Effector memory CD8-positive, alpha-beta T cell (primary cell): ENCODE data around the gene CHST15.

Experiments used
- ATAC-seq: fragments of 150-1000 bp; cut with Tn5 transposase; replicated peaks from 2 replicates; pipeline ENCODE4 v1.10.0; 2021; ENCODE audit warnings: mild to moderate bottlenecking, moderate library complexity
- DNase-seq, 3 experiments: peaks; one replicate each; pipeline ENCODE4 v3.0.0; 2021
- H3K27ac Mint-ChIP-seq, 2 donors: one replicate each; pipeline ENCODE4 v1.8.0; 2022; ENCODE audit warnings: mild to moderate bottlenecking in 2 of 2, mixed read lengths in 2 of 2, moderate library complexity in 2 of 2
- H3K27me3 Mint-ChIP-seq, 2 donors: one replicate each; pipeline ENCODE4 v1.8.0; 2022; ENCODE audit warnings: mixed read lengths in 2 of 2
- H3K36me3 Mint-ChIP-seq: one replicate; pipeline ENCODE4 v1.8.0; 2022; ENCODE audit warnings: mild to moderate bottlenecking, moderate library complexity, mixed read lengths; ENCODE audit not compliant: insufficient read depth
- H3K4me1 Mint-ChIP-seq, 2 donors: one replicate each; pipeline ENCODE4 v1.8.0; 2022; ENCODE audit warnings: low read depth in 2 of 2, mixed read lengths in 2 of 2
- H3K4me3 Mint-ChIP-seq, 2 donors: one replicate each; pipeline ENCODE4 v1.8.0; 2022; ENCODE audit warnings: mild to moderate bottlenecking in 2 of 2, mixed read lengths in 2 of 2, moderate library complexity in 2 of 2
- H3K9me3 Mint-ChIP-seq, 2 donors: one replicate each; pipeline ENCODE4 v1.8.0; 2022; ENCODE audit warnings: mixed read lengths in 2 of 2

Gene CHST15

GRCh38 chr10:123994417-123995081 is 98.8 kb downstream of the CHST15 start:
- no peak overlapping the region for H3K27ac Mint-ChIP-seq

DNA sequence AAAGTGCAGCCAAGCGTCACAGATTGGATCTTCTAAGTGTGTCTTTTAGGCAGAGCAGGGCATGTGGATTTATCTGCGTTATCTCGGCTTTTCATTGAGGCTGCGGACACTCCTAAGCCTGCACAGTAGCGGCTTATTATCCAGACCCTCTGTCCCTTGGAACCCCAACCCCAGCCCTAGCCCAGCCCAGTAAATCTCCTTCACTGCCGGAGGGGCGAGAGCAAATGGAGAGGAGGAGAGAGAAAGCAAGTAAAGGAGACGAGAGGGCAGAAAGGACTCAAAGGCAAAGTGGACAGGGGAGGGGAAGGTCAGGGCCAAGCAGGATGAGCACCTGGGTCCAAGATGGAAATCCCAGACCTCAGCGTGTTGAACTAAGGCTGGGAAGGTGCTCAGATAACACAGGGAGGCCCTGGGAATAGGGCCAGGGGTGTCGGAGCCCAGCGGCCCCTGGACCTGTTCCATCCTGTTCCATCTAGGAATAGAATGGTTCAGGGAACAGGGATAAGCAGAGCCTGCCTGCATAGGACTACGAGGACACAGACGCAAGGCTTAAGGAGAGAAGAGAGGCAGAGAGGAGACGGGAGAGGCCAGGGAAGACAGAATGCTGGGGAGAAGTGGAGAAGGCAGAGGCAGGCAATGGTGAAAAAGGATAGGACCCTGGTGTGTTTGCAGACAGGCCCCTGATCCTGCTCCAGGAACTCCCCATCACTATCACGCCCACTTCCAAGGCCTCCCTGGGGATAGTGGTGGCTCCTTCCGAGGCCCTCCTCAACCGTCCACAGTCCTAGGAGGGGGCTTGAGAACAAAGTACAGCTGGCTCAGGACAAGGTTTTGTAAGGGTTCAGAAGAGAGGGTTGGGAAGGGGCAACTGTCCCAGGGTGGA is 99.6 kb downstream of the CHST15 start:
- Mint-ChIP-seq H3K9me3 (no peaks in the 10 kb centered on the region), H3K36me3 (no peaks in the 10 kb centered on the region), H3K27ac (no peak overlapping the region), H3K4me3 (peak overlapping the region; percentile 45 to 73), H3K27me3 (peaks cover 83 to 100% of the 10 kb centered on the region in 2 donors), H3K4me1 (peaks cover 13 to 15% of the 10 kb centered on the region in 2 donors)
- no peak for DNase-seq
- ATAC-seq: no peak

More at GRCh38 chr10:123994417-123995081, 98.8 kb downstream of the CHST15 start:
- ATAC-seq (peak; percentile 80), DNase-seq (peak; percentile 68 to 73 (median 73))
- no peaks in the 10 kb centered on the region for H3K9me3 Mint-ChIP-seq
- H3K4me3 Mint-ChIP-seq: peak overlapping the region; percentile 33 to 73
- H3K36me3 Mint-ChIP-seq: no peaks in the 10 kb centered on the region
- peaks cover 13 to 15% of the 10 kb centered on the region in 2 donors for H3K4me1 Mint-ChIP-seq
- H3K27me3 Mint-ChIP-seq: peaks cover 83 to 100% of the 10 kb centered on the region in 2 donors

DNA sequence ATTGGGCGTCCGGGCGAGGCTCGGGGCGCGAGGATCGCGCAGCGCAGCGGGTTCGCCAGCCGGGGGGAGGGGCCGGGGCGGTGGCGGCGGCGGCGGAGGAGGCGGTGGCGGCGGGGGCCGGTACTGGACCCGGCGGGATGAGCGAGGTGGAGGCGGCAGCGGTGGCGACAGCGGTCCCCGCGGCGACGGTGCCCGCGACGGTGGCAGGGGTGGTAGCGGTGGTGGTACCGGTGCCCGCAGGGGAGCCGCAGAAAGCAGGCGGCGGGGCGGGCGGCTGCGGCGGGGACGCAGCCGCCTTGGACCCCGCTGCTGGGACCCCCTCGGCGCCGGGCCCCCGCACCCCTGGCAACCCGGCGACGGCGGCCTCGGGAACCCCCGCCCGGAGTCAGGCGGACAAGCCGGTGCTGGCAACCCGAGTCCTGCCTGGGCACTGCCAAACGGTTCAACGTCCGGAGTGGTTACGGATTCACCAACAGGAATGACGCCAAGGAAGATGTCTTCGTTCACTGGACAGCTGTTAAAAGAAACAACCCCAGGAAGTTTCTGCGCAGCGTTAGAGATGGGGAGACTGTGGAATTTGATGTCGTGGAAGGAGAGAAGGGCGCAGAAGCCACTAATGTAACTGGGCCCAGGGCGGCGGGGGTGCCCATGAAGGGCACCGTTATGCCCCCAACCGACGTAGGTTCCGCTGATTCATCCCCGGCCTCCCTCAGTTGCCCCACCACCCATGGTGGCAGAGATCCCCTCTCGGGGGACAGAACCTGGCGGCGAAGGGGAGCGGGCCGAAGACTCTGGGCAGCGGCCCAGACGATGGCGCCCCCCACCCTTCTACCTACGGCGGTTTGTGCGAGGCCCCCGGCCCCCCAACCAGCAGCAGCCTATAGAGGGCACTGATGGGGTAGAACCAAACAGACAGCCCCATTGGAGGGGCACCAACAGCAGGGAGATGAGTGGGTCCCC is 101.5 kb downstream of the CHST15 start:
- H3K9me3 Mint-ChIP-seq: no peaks in the 10 kb centered on the region
- DNase-seq (no peak), ATAC-seq (no peak)
- H3K4me1 Mint-ChIP-seq: peaks cover 13 to 15% of the 10 kb centered on the region in 2 donors
- H3K27ac Mint-ChIP-seq: no peak overlapping the region
- H3K27me3 Mint-ChIP-seq: peaks cover 69 to 89% of the 10 kb centered on the region in 2 donors
- H3K36me3 Mint-ChIP-seq: no peaks in the 10 kb centered on the region
- H3K4me3 Mint-ChIP-seq: peak overlapping the region in 1 of 2 donors; percentile 47

DNA sequence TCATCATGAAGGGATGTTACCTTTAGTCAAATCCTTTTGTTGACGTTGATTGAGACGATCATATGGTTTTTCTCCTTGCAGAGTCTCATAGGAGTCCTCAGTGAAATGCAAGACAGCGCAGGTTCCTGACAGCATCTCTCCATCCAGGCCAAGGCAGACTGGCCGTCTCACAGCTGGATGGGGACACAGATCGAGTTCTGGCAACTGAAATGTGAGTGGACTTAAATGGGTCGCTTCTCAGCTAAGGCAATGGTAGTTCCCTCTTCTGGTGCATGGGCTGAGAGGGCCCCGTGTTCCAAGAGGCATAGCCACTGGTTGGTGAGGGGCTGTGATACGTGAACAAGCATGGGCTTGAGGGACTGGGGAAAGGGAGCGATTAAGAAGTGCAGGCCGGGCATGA is 102.5 kb downstream of the CHST15 start:
- Mint-ChIP-seq H3K4me3 (no peak overlapping the region), H3K36me3 (no peaks in the 10 kb centered on the region), H3K27ac (no peak overlapping the region), H3K4me1 (peaks cover 13 to 15% of the 10 kb centered on the region in 2 donors), H3K27me3 (peaks cover 60 to 79% of the 10 kb centered on the region in 2 donors), H3K9me3 (no peaks in the 10 kb centered on the region)
- ATAC-seq: no peak
- no peak for DNase-seq

DNA sequence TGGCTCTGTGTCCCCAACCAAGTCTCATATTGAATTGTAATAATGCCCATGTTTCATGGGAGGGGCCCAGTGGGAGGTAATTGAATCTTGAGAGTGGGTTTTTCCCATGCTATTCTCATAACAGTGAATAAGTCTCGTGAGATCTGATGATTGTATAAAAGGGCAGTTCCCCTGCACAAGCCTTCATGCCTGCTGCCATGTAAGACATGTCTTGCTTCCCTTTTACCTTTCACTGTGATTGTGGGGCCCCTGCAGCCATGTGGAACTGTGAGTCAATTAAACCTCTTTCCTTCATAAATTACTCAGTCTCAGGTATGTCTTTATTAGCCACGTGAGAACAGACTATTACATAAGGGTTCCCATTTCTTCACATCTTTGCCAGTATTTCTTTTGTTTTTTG is 104.7 kb downstream of the CHST15 start:
- Mint-ChIP-seq H3K27me3 (peaks cover 44 to 57% of the 10 kb centered on the region in 2 donors), H3K9me3 (no peaks in the 10 kb centered on the region)
- no peak for ATAC-seq

DNA sequence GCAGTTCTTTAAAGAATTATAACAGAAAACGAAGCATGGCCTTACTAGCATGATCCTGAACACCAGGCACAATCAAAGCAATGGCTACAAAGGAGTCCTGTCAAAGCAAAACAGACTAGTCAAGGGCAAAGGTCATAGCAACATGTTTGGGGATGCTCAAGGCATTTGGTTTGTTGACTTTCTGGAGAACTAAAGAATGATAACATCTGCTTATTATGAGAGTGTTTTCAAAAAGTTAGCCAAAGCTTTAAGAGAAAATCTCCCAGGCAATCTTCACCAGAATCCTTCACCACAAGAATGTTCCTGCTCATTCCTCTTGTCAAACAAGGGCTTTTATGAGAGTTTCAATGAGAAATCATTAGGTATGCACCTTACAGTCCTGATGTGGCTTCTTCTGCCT is 106.7 kb downstream of the CHST15 start:
- ATAC-seq (no peak), DNase-seq (no peak)
- Mint-ChIP-seq H3K27me3 (peaks cover 37 to 52% of the 10 kb centered on the region in 2 donors), H3K4me1 (no peaks in the 10 kb centered on the region), H3K4me3 (no peak overlapping the region), H3K27ac (no peak overlapping the region), H3K36me3 (no peaks in the 10 kb centered on the region), H3K9me3 (no peaks in the 10 kb centered on the region)

More for the DNA sequence above, 104.7 kb downstream of the CHST15 start:
- Mint-ChIP-seq H3K36me3 (no peaks in the 10 kb centered on the region), H3K27ac (no peak overlapping the region), H3K4me1 (peaks cover 0 to under 1% of the 10 kb centered on the region in 2 donors), H3K4me3 (no peak overlapping the region)
- no peak for DNase-seq

DNA sequence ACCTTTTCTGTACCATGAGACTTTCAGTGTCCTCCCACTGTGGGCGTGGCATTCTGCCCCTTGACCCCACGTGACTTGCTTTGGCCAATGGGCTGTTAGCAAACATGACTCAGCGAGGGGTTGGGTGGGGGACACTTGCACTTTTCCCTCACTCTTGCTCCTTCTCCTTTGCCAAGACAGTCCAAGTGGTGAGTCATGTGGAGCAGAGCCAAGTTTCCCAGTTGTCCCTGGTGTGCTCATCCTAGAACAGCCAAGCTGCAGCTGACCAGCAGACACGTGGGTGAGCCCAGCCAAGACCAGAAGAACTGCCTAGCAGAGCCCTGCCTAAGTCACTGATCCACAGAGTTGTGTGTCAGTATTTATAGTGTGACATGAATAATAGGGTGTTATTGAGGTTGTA is 119.0 kb downstream of the CHST15 start:
- Mint-ChIP-seq H3K36me3 (no peaks in the 10 kb centered on the region), H3K9me3 (peaks cover 0 to 5% of the 10 kb centered on the region in 2 donors), H3K27me3 (peaks cover 72 to 89% of the 10 kb centered on the region in 2 donors), H3K4me3 (no peak overlapping the region), H3K27ac (no peak overlapping the region), H3K4me1 (peaks cover 0 to 1% of the 10 kb centered on the region in 2 donors)
- DNase-seq (no peak), ATAC-seq (no peak)

DNA sequence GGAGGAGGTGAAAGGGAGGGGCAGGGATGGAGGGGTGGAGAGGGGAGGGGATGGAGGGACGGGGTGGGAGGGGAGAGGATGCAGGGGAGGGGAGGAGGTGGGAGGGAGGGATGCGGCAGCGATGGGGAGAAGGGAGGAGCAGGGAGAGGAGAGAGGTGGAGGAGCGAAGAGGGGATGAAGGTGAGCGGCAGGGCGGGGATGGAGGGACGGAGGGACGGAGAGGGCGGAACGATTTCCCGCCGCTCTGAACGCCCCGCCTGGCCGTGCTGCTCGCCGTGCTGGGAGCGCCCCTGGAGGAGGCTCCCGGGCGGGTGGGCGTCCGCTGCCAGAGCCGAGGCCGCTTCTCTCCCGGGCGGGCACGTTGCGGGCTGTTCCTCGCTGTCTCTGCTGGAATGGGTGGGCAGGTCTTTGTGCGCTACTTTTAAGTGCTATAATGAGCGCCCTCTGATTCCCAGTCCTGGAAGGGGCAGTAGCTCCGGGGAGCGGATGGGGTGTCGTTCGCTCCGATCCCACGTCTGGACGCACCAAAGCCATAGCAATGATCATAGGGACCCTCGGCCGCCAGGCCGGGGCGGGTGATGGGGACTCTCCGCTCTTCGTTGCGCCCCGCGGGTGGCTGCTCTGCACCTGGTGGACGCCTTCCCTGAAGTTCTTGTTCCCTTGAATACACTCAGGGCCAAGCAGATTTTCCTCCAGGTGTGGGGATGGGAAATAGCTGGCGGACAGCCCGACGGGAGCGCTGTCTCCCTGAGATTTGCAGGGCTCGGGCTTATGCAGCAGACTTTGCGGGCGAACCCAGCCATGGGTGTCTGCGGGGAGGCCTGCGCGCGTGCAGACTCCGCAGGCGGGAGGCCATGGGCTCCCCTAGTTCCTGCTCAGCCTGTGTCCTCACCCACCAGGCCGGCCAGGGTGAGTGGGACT is 120.7 kb downstream of the CHST15 start:
- Mint-ChIP-seq H3K36me3 (no peaks in the 10 kb centered on the region), H3K4me3 (no peak overlapping the region), H3K4me1 (peaks cover 0 to 1% of the 10 kb centered on the region in 2 donors), H3K27ac (no peak overlapping the region), H3K27me3 (peaks cover 79 to 93% of the 10 kb centered on the region in 2 donors), H3K9me3 (peaks cover 0 to 5% of the 10 kb centered on the region in 2 donors)
- ATAC-seq (no peak), DNase-seq (no peak)

DNA sequence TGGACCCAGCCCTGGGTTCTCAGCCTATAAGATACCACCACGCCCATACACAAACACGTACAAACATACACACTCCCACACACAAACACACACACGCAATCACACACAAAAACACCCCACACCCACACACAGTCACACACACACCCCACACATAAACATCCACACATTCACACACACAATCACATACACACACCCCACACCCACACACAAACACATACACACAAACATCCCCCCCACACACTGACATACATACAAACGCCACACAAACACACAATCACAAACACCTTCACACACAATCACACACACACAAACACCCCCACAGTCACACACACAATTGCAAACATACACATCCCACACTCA is 122.5 kb downstream of the CHST15 start:
- DNase-seq (no peak), ATAC-seq (no peak)
- Mint-ChIP-seq H3K4me1 (peaks cover 0 to 1% of the 10 kb centered on the region in 2 donors), H3K4me3 (no peak overlapping the region), H3K9me3 (peaks cover 0 to 5% of the 10 kb centered on the region in 2 donors), H3K36me3 (no peaks in the 10 kb centered on the region), H3K27me3 (peaks cover 72 to 87% of the 10 kb centered on the region in 2 donors), H3K27ac (no peak overlapping the region)

GRCh38 chr10:123970207-123970926 is 123.0 kb downstream of the CHST15 start:
- Mint-ChIP-seq H3K27me3 (peaks cover 77 to 89% of the 10 kb centered on the region in 2 donors), H3K4me3 (no peak overlapping the region), H3K4me1 (peaks cover 0 to 1% of the 10 kb centered on the region in 2 donors), H3K9me3 (peaks cover 0 to 5% of the 10 kb centered on the region in 2 donors), H3K27ac (no peak overlapping the region), H3K36me3 (no peaks in the 10 kb centered on the region)
- no peak for ATAC-seq
- DNase-seq: no peak

DNA sequence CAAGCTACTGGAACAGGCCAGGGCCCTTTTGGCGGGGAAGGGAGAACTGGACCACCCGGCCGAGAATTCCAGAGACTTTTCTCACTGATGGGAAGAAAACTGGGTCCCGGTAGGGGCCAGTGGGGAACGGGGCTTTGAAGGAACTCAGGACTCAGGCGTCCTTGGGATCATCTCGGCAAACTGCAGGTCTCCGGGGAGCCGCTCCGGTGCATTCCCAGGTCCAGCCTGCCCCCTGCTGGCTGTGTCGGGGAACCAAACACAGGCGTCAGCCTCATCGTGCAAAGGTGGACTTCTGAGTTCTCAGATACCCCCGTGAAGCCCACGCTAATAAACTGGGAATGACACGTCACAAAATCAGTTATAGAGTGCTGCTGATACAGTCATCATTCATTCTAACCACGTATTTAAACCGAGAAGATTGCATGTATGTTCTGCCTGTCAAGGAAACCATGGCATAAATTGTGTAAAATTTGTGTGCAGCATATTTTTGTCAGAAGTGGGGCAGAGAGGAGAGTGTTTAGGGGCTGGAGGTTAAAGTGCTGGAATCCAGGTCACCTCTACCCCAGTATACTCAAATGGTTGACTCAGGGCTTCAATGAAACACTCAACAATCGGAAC is 125.7 kb downstream of the CHST15 start:
- H3K4me3 Mint-ChIP-seq: no peak overlapping the region
- DNase-seq: peak; percentile 23 to 32 (median 25)
- no peaks in the 10 kb centered on the region for H3K36me3 Mint-ChIP-seq
- ATAC-seq: no peak
- H3K4me1 Mint-ChIP-seq: peaks cover 0 to 1% of the 10 kb centered on the region in 2 donors
- peaks cover 67 to 89% of the 10 kb centered on the region in 2 donors for H3K27me3 Mint-ChIP-seq
- no peak overlapping the region for H3K27ac Mint-ChIP-seq
- peaks cover 0 to 5% of the 10 kb centered on the region in 2 donors for H3K9me3 Mint-ChIP-seq
